ACC112 (cell line): ENCODE data around the gene NAPA.

ENCODE experiments used
- H2AFZ ChIP-seq: fragments of 200-600 bp; sonication (generic); one replicate; pipeline ENCODE4 v1.6.0; 2017; ENCODE audit warnings: antibody characterized with exemption, low read length; ENCODE audit not compliant: unreplicated experiment
- H3K27ac ChIP-seq: fragments of 200-600 bp; sonication (generic); 2 replicates; pipeline ENCODE4 v1.5.1; 2014; ENCODE audit warnings: low read depth, mild to moderate bottlenecking, antibody characterized with exemption, low read length, moderate library complexity
- H3K27me3 ChIP-seq: fragments of 200-600 bp; sonication (generic); 2 replicates; pipeline ENCODE4 v1.6.1; 2014; ENCODE audit warnings: mild to moderate bottlenecking, antibody characterized with exemption, low read length, moderate library complexity, mixed read lengths; ENCODE audit not compliant: insufficient read depth
- H3K36me3 ChIP-seq: fragments of 200-600 bp; sonication (generic); 2 replicates; pipeline ENCODE4 v1.6.1; 2016; ENCODE audit warnings: mild to moderate bottlenecking, antibody characterized with exemption, low read length, moderate library complexity, mixed read lengths; ENCODE audit not compliant: insufficient read depth
- H3K4me1 ChIP-seq: fragments of 200-600 bp; sonication (generic); one replicate; pipeline ENCODE4 v1.6.1; 2016; ENCODE audit warnings: low read length, mixed read lengths; ENCODE audit not compliant: insufficient read depth, unreplicated experiment, control insufficient read depth
- H3K4me3 ChIP-seq: fragments of 200-600 bp; sonication (generic); 2 replicates; pipeline ENCODE4 v1.5.1; 2014; ENCODE audit warnings: mild to moderate bottlenecking, low read depth, low read length
- H3K79me2 ChIP-seq: fragments of 200-600 bp; sonication (generic); one replicate; pipeline ENCODE4 v1.6.0; 2016; ENCODE audit warnings: low read length; ENCODE audit not compliant: control insufficient read depth, unreplicated experiment, insufficient read depth

NAPA gene

GRCh38 chr19:47514869-47515588 is at the start of gene NAPA:
TSS of gene NAPA (minus strand) at chr19:47515063. CDS start at chr19:47514940, 123 bp downstream.
- Histone ChIP-seq H3K79me2 (peaks cover 46% of the 10 kb centered on the region), H3K36me3 (no peaks in the 10 kb centered on the region), H3K27ac (peak within 1 kb of the TSS; percentile 89), H3K27me3 (no peaks in the 10 kb centered on the region), H2AFZ (peak within 1 kb of the TSS; percentile 86), H3K4me1 (peaks cover 31% of the 10 kb centered on the region), H3K4me3 (peak within 1 kb of the TSS; percentile 90)

GRCh38 chr19:47564081-47564480 is 49.2 kb upstream of the NAPA start:
- no peak overlapping the region for H2AFZ ChIP-seq
- H3K4me3 ChIP-seq: no peak overlapping the region
- H3K4me1 ChIP-seq: no peaks in the 10 kb centered on the region
- H3K27me3 ChIP-seq: no peaks in the 10 kb centered on the region
- no peak overlapping the region for H3K27ac ChIP-seq
- H3K79me2 ChIP-seq: no peaks in the 10 kb centered on the region
- H3K36me3 ChIP-seq: no peaks in the 10 kb centered on the region

GRCh38 chr19:47561440-47562057 is 46.7 kb upstream of the NAPA start:
- no peaks in the 10 kb centered on the region for H3K79me2 ChIP-seq
- H3K36me3 ChIP-seq: no peaks in the 10 kb centered on the region
- no peak overlapping the region for H3K4me3 ChIP-seq
- H3K4me1 ChIP-seq: no peaks in the 10 kb centered on the region
- H3K27ac ChIP-seq: no peak overlapping the region
- H3K27me3 ChIP-seq: no peaks in the 10 kb centered on the region
- no peak overlapping the region for H2AFZ ChIP-seq

GRCh38 chr19:47560999-47561398 is 46.1 kb upstream of the NAPA start:
- Histone ChIP-seq H3K27ac (no peak overlapping the region), H3K4me3 (no peak overlapping the region), H2AFZ (no peak overlapping the region), H3K4me1 (no peaks in the 10 kb centered on the region), H3K27me3 (no peaks in the 10 kb centered on the region), H3K36me3 (no peaks in the 10 kb centered on the region), H3K79me2 (no peaks in the 10 kb centered on the region)

GRCh38 chr19:47550129-47550528 is 35.3 kb upstream of the NAPA start:
- H3K4me3 ChIP-seq: no peak overlapping the region
- H3K4me1 ChIP-seq: no peaks in the 10 kb centered on the region
- H3K27ac ChIP-seq: no peak overlapping the region
- no peak overlapping the region for H2AFZ ChIP-seq
- H3K36me3 ChIP-seq: no peaks in the 10 kb centered on the region
- no peaks in the 10 kb centered on the region for H3K79me2 ChIP-seq
- no peaks in the 10 kb centered on the region for H3K27me3 ChIP-seq

- H3K27ac ChIP-seq: no peak overlapping the region
- H3K36me3 ChIP-seq: no peaks in the 10 kb centered on the region
- H2AFZ ChIP-seq: no peak overlapping the region
- no peaks in the 10 kb centered on the region for H3K79me2 ChIP-seq
- no peaks in the 10 kb centered on the region for H3K4me1 ChIP-seq
- no peaks in the 10 kb centered on the region for H3K27me3 ChIP-seq
- no peak overlapping the region for H3K4me3 ChIP-seq
These were observed 34.5 kb upstream of the NAPA start for GRCh38 chr19:47549261-47549862.

- no peaks in the 10 kb centered on the region for H3K4me1 ChIP-seq
- no peak overlapping the region for H3K27ac ChIP-seq
- H3K4me3 ChIP-seq: no peak overlapping the region
- H3K27me3 ChIP-seq: no peaks in the 10 kb centered on the region
- H3K36me3 ChIP-seq: no peaks in the 10 kb centered on the region
- H3K79me2 ChIP-seq: no peaks in the 10 kb centered on the region
- H2AFZ ChIP-seq: no peak overlapping the region
These were observed 32.3 kb upstream of the NAPA start for GRCh38 chr19:47547199-47547598.

- H3K4me1 ChIP-seq: no peaks in the 10 kb centered on the region
- no peaks in the 10 kb centered on the region for H3K27me3 ChIP-seq
- no peaks in the 10 kb centered on the region for H3K79me2 ChIP-seq
- no peak overlapping the region for H3K27ac ChIP-seq
- no peak overlapping the region for H2AFZ ChIP-seq
- H3K36me3 ChIP-seq: no peaks in the 10 kb centered on the region
- no peak overlapping the region for H3K4me3 ChIP-seq
These were observed 30.4 kb upstream of the NAPA start for GRCh38 chr19:47545061-47545948.

- Histone ChIP-seq H3K4me3 (no peak overlapping the region), H3K27me3 (no peaks in the 10 kb centered on the region), H3K79me2 (no peaks in the 10 kb centered on the region), H3K36me3 (no peaks in the 10 kb centered on the region), H2AFZ (no peak overlapping the region), H3K27ac (no peak overlapping the region), H3K4me1 (no peaks in the 10 kb centered on the region)
These were observed 29.6 kb upstream of the NAPA start for GRCh38 chr19:47544476-47544875.

GRCh38 chr19:47544075-47544474 is 29.2 kb upstream of the NAPA start:
- H3K79me2 ChIP-seq: no peaks in the 10 kb centered on the region
- no peaks in the 10 kb centered on the region for H3K27me3 ChIP-seq
- H3K4me1 ChIP-seq: no peaks in the 10 kb centered on the region
- no peaks in the 10 kb centered on the region for H3K36me3 ChIP-seq
- H2AFZ ChIP-seq: no peak overlapping the region
- H3K27ac ChIP-seq: no peak overlapping the region
- H3K4me3 ChIP-seq: no peak overlapping the region
